ENCODE results near the gene SPDEF. TPM values are rescaled to one million over a fixed set of nuclear protein-coding genes. Genes with fewer than 3 reads are reported as not detected.

The SPDEF gene
- polyA plus RNA-seq, 3 donors = 0.09 to 0.23 TPM; not detected in 1

GRCh38 chr6:34563513-34563870, 7.4 kb upstream of the SPDEF start:
- DNase-seq = no peak

GRCh38 chr6:34562861-34563512, 6.9 kb upstream of the SPDEF start:
- no peak for DNase-seq

DNA sequence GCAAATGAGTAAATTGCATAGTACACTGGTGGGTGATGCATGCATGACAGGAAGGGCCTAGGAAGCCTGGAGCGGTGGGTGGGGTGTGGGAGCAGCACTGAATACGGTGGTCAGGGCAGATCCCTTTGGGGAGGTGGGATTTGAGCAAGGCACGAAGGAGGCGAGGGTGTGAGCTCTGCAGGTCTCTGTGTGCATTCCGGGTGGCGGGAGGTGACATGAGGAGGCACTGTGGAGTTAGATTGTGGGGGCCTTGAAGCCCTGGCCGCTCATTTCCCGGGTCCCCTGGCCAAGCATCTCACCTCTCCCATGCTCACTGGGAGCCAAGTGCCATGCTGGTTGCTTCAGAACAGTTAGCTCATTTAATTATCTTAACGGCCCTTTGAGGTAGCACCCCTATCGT, 6.2 kb upstream of the SPDEF start:
- no peak for DNase-seq

- DNase-seq = no peak
Observed at GRCh38 chr6:34561227-34561530, 5.0 kb upstream of the SPDEF start.

- no peak for DNase-seq
Observed at GRCh38 chr6:34560366-34561226, 4.5 kb upstream of the SPDEF start.

DNA sequence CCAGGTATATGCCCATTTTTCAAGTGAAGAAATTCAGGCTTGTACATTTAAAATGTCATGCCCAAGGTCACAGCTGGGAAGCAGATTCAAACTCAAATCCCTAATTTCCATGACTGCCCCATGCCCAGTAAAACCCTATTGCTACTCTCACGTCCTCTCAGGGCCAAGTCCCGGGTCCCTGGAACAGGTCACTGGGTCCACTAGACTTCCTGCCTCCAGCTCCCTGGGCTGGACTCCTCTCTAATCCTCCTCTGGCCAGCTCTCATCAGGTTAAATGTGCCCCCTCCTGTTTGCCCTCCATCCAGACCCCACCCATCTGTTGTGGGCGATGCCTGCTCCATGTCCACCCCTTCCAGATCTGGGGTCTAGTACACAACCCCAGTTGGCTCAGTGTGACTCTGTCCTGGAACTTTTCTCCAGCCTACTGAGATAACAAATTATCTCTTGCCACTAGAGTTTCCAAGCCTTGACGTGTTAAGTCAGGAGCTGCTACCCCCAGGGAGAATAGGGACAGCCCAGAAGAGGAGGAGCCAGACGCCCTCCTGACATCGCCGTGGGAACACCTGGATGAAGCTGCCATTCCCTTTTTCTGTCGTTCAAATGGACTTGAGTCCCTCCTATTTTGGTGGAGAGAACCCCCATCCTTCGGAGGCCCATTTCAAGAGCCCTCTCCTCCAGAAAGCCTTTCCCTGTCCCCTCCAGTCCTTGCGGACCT, 3.7 kb upstream of the SPDEF start:
- no peak for DNase-seq

GRCh38 chr6:34558172-34558714, 2.1 kb upstream of the SPDEF start:
- DNase-seq = no peak

DNA sequence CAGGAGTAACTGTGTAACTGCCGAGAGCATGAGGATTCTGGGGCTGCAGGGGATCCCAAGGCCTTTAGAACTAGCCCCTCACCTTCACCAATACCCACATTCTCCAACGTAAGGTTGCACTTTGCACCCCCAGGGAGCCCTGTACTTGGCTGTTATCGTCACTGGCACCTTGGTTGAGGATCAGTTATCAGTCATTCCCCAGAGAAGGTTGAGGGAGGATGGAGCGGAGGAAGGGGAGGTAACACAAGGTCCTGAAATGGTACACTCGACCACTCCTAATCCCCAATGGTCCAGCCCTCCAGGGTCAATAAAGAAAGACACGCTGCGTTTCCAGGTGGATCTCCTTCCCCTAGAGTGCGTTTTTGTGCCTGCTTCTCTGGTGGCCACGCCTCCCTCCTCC, 1.1 kb upstream of the SPDEF start:
- no peak for DNase-seq

DNA sequence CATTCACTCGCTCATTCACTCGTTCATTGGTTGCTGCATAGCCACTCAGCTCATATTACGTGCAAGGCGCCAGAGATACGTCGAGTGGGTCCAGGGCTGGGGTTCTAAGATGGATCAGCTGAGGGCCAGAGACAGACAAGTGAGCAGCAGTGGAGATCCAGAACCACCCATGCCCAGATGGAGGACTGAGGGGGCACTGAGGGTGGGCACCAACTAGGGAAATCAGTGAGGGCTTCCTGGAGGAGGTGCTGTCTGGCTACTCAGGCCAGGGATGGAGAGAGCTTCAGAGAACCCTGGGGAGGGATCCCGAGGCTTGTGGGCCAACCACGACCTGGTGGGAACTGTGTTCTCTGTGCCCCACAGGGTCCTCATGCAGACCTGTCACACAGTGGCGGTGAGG, 364 bp upstream of the SPDEF start:
- DNase-seq = no peak

- DNase-seq = no peak
Observed at GRCh38 chr6:34555328-34555727, 801 bp downstream of the SPDEF start.

- no peak for DNase-seq
Observed at GRCh38 chr6:34555007-34555322, 1.2 kb downstream of the SPDEF start.

DNA sequence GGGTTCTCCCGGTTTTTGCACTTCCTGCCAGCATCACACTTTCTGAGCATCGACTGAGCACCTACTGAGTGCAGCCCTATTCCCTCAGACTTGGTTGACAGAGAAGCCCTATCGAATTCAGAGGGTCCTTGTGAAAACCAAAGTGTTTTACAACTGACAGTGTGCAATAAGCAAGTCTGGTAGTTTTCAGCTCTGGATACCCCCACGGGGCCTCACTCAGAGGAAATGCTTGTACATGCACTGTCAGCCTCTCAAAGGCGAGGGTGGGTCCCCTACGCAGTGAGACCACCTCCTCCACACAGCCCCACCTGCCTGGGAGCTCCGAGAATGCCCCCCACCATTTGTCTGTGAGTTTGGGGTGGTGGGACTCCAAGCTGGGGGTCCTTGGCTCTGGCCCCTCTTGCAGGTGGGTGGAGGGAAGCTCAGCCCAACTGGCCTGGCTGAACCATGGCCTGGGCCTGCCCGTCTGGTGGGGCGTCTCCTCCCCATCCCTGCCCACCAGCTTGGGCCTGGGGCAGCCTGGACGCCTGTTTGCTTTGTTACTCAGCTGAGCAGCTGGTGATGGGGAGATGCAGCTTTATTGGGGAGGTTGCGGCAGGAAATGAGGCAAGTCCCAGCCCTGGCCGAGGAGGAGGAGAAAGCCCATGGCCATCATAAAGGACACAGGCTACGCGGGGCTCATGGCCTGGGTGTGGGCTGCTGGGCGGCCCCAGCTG, 1.7 kb downstream of the SPDEF start:
- no peak for DNase-seq

- DNase-seq = no peak
Observed at GRCh38 chr6:34553750-34554149, 2.4 kb downstream of the SPDEF start.

DNA sequence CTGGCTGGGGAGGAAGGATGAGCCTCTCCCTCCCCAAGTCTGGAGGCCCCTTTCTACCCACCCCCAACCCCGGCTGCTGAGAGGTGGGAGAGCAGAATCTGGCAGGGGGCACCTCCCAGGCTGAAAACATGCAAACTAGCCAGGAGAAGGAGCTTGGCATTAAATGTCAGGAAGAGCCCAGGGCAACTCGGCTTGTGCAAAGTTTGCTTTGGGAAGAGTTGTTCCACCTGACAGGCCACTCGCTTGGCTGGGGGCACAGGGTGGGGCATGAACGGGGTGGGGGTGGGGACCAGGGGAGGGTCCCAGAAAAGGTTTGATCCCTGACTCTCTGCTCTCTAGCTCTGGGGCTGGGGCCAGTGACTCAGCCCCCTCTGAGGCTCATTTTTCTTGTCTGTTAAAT, 3.0 kb downstream of the SPDEF start:
- no peak for DNase-seq

- no peak for DNase-seq
Observed at GRCh38 chr6:34552620-34553019, 3.5 kb downstream of the SPDEF start.

GRCh38 chr6:34551720-34552119, 4.4 kb downstream of the SPDEF start:
- DNase-seq = no peak

GRCh38 chr6:34549804-34550202, 6.3 kb downstream of the SPDEF start:
- no peak for DNase-seq

DNA sequence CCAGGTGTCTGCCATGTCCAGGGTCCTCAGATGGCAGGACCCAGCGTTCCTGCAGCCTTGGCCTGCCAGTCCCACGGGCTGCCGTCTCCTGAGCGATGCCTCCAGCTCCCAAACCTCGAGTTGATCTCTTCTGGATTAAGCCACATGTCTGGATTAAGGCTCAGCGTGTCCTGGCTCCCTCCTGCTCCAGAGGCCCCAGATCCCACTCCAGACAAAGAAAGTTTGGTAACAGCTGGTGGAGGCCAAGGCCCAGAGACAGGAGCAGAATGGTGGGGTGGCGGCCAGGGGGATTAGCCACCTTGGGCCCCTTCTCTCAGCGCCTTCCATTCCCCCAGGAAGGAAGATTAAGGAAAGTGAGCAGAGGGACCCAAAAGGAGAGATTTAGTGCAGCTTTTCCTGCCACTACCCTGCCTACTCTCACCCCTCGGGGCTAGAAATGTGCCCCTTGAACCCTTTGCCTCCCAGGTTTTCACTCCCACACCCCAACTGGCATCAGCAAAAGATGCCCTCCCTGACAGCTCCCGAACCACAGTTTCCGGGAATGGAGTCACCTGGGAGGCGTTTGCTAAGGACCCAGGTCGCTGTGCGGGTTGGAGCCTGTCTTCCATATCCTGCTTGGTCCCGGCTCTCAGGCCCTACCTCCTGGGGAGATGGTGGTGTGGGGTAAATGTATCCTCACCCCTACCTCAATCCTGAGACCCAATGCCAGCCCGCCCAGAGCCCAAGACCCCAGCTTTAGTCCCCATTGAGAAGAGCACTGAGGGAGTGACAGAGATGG, 6.9 kb downstream of the SPDEF start:
- DNase-seq = no peak

- no peak for DNase-seq
Observed at GRCh38 chr6:34547701-34548644, 8.2 kb downstream of the SPDEF start.

DNA sequence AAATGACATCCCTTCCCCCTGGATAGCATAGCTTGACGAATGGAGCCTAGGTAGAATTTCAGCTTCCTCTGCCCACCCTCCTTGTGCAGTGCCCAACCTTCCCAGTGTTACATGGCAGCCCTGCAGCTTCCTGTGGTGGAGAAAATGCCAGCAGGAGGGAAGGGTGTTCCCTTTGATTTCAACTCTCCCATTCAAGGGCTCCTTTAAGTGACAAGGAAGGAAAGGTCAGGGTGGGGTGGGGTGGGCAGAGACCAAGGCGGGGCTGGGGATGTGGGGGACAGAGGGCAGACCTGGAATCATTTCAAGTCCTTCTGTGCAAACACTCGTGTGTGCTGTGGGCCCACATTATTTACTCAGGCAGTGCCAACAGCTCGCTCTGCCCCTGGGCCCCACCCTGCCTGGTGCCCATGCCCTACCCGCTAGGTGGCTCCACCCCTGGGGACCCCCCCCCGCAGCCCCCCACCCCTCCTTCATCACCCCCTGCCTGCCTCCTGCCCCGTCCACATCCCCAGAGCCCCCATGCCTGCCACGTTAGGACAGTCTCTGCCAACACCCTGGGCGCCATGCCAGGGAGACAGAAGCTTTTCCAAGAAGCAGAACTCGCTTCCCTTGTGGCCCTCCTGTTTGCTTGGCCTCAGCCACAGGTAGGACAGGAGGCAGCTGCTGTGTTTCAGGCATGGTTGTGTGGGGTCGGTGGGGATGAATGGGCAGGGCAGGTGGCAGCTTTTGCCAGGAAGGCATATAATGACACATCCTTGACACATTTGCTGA, 9.4 kb downstream of the SPDEF start:
- DNase-seq = no peak

All from renal pelvis (tissue), 4 donors.